Measurements from ENCODE around the gene OR4P4.

The OR4P4 gene

GRCh38 chr11:55634813-55635212 is at the start of gene OR4P4:
Gene OR4P4 (plus strand): TSS chr11:55635113.
- DNase-seq (ENCODE audit: low read depth) = no peak

- DNase-seq (ENCODE audit: low read depth) = no peak
Measured at GRCh38 chr11:55607545-55607944, 27.4 kb upstream of the OR4P4 start, which contains the start of gene OR4C11. Gene OR4C11 (minus strand): TSS chr11:55607645. CDS start chr11:55604373, 3,272 bp downstream.

GRCh38 chr11:55624531-55624930 is 10.4 kb upstream of the OR4P4 start:
- DNase-seq (ENCODE audit: low read depth) = no peak

DNA sequence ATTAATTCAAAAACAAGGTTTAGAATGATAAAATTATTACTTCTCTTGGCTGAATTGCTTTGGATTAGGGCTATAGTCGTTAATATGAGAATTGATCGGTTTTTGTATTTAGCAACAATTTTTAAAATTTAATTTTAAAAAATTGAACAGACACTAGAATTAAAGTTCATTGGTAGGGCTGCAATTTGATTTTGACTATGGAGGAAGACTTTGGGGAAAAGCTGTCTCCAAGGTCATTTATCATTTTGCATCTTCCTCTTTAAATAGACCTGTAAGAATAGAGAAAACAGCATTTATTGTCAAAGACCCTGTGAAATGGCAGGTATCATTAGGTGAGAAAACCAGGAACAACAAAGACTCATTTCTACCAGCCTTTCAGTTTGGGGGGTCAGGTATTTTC is 13.1 kb downstream of the OR4P4 start, which contains the start of gene OR4S2:
OR4S2 (plus strand) TSS at position 301 of the 400 bp plus-strand sequence. CDS start 2,577 bp downstream, outside the sequence.
- DNase-seq (ENCODE audit: low read depth) = no peak

- DNase-seq (ENCODE audit: low read depth) = no peak
Measured at GRCh38 chr11:55652560-55652959, 17.6 kb downstream of the OR4P4 start.

DNA sequence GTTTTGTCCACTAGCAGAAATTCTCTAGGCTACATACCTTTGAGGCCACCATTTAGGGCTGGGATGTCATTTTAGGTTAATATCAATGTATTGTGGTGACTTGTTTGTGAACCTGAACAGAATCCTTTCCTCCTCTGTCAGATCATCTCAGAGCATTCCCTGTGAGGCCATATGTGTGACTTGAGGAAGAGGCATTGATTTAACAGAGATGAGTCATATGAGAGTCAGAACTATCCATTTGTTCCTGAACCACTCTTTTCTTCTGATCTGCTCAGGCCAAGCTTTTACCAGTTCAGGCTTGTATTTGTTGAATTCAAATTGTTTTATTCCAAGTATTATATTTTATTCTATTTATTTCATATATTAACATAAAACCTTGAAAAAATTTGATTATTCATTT is 20.2 kb downstream of the OR4P4 start:
- no peak for DNase-seq (ENCODE audit: low read depth)

DNA sequence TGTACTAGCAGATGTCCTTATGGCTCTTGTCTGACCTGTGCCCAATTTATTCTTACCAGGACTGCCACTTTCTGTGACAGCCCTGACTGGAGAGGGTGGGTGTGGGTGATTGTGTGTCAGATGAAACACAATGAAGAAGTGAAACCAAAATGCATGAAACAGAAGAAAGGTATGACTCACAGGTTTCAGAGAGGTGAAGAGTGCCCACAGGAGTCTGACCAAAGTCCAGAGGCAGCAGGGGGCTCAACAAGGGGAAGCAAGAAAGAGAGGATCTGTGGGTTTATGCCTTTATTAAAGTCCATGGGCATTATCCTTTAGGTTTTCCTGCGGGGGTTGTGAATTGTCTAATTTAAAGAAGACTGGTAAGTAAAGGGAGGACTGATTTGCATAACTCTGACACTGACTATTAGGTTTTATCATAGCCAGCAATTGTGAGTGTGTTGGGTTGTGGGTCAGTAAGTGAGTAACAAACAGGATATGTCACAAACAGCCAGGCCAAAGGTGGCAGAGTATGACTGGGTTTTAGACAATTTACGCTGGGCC is 23.2 kb downstream of the OR4P4 start:
- DNase-seq (ENCODE audit: low read depth) = no peak

DNA sequence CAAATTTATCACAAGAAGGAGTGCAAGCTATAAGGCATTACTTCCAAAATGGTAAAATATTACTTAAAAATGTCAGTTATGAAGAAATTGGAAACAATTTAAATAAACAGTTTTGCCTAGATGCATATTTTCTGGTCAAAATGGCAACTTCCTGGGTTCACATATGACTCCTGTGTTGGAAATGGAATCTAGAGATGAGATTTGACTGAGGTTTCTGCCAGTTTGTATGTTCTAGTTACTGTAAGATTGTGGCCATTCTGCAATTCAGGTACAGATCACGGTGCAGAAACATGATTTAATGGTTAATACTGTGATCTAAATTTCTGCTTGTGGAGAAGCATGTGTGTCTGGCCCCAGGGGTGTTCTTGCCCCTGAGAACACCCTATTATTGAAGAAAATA is 23.7 kb downstream of the OR4P4 start:
- no peak for DNase-seq (ENCODE audit: low read depth)

DNA sequence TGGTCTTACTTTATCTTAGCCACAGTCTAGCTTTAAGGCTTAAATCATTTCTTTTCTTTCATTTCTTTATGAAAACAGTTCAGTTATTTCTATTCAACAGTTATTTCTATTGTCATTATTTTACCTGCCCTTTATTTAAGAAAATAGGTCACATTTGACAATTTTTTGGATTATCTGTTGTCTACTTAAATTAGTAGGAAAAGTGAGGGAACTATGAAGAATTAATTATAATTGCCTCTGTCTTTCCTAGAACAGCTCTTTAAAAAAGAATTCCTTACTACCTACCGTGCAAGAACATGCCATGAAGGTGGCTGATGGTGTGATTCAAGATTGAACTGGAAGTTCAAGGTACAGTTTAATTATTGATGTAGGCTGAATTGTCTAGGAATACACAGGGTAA is 27.0 kb downstream of the OR4P4 start, which contains the start of gene OR4C6:
OR4C6 (plus strand) TSS at position 301 of the 400 bp plus-strand sequence. CDS start 2,966 bp downstream, outside the sequence.
- DNase-seq (ENCODE audit: low read depth) = no peak

- DNase-seq (ENCODE audit: low read depth) = no peak
Measured at GRCh38 chr11:55669376-55669775, 34.5 kb downstream of the OR4P4 start.

DNA sequence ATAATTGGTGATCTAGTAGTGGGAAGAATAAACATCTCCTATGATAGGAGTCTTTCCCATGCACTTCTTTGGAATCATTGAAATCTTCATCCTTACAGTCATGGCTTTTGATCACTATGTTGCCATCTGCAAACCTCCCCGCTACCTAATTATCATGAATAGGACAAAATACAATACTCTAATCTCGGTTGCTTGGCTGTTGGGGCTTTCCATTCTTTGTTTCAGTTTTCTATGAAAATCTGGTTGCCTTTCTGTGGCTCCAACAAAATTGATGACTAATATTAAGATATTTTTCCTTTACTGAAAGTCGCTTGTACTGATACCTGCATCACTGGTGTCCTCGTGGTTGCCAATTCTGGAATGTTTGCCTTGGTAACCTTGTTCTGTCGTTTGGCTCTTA is 38.9 kb downstream of the OR4P4 start:
- DNase-seq (ENCODE audit: low read depth) = no peak

Data from fibroblast of gingiva (primary cell).